Chondrocyte (in vitro differentiated cells): ENCODE results near the gene CCNB2. TPM values are rescaled to one million over a fixed set of nuclear protein-coding genes. Genes with fewer than 3 reads are reported as not detected.

ENCODE experiments used
- DNase-seq: peaks from one replicate; pipeline ENCODE4 v3.0.0; 2021; ENCODE audit warnings: mixed read lengths, low spot score
- H3K27ac Mint-ChIP-seq: one replicate; pipeline ENCODE4 v1.8.0; 2021; ENCODE audit warnings: mild to moderate bottlenecking, moderate library complexity, mixed read lengths; ENCODE audit not compliant: unreplicated experiment
- H3K27me3 Mint-ChIP-seq: 2 replicates; pipeline ENCODE4 v1.8.0; 2021; ENCODE audit warnings: low read depth, mixed read lengths
- H3K36me3 Mint-ChIP-seq: 2 replicates; pipeline ENCODE4 v1.8.0; 2021; ENCODE audit warnings: low read depth, mixed read lengths
- H3K4me1 Mint-ChIP-seq: 2 replicates; pipeline ENCODE4 v1.8.0; 2021; ENCODE audit warnings: low read depth, mild to moderate bottlenecking, mixed read lengths
- H3K4me3 Mint-ChIP-seq: one replicate; pipeline ENCODE4 v1.8.0; 2021; ENCODE audit warnings: mild to moderate bottlenecking, moderate library complexity, mixed read lengths; ENCODE audit not compliant: unreplicated experiment
- H3K9me3 Mint-ChIP-seq: 2 replicates; pipeline ENCODE4 v1.8.0; 2021; ENCODE audit warnings: low read depth, mixed read lengths
- CTCF ChIP-seq: fragments of 200-600 bp; sonication (generic); IDR thresholded peaks from 2 replicates; pipeline ENCODE4 v1.5.0; 2021; ENCODE audit warnings: antibody characterized with exemption, mild to moderate bottlenecking, moderate library complexity
- total RNA-seq: library from RNA; stranded (reverse); gene quantifications from 3 replicates; pipeline ENCODE4 v1.2.1, GENCODE V29; 2021

The CCNB2 gene
- total RNA-seq, 1 donor from 2014 or later = 9.7 TPM

DNA sequence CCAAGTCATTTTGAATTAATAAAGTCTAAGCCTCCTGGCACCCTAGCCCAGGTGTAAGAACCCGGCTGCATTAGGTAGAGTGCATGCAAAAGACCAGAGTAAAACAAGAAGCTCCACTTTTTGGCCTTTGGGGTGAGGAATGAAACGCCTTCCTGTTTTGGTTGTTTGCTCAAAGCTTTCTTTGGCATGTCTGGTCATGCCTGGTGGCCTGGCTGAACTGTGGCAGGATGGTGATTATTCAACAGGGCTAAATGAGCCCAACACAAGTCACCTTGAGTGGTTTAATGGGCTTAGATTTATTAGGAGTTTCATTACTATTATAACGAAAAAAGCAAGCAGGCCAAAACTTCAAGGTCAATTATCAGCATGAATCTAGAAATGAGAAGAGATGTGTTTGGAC, 60.8 kb downstream of the CCNB2 start:
- DNase-seq = no peak
- Mint-ChIP-seq H3K27ac (no peak overlapping the region), H3K36me3 (peaks cover 22% of the 10 kb centered on the region)

GRCh38 chr15:59166166-59166565, 61.2 kb downstream of the CCNB2 start:
- TF ChIP-seq CTCF = no peak
- no peak overlapping the region for H3K4me3 Mint-ChIP-seq
- peaks cover 46% of the 10 kb centered on the region for H3K4me1 Mint-ChIP-seq
- no peaks in the 10 kb centered on the region for H3K9me3 Mint-ChIP-seq
- peaks cover 18% of the 10 kb centered on the region for H3K36me3 Mint-ChIP-seq
- no peak for DNase-seq
- no peak overlapping the region for H3K27ac Mint-ChIP-seq
- H3K27me3 Mint-ChIP-seq = no peaks in the 10 kb centered on the region

More for the DNA sequence above, 60.8 kb downstream of the CCNB2 start:
- peaks cover 42% of the 10 kb centered on the region for H3K4me1 Mint-ChIP-seq
- no peak overlapping the region for H3K4me3 Mint-ChIP-seq
- no peak for TF ChIP-seq CTCF
- H3K9me3 Mint-ChIP-seq = no peaks in the 10 kb centered on the region
- no peaks in the 10 kb centered on the region for H3K27me3 Mint-ChIP-seq

- no peaks in the 10 kb centered on the region for H3K27me3 Mint-ChIP-seq
- no peak overlapping the region for H3K4me3 Mint-ChIP-seq
- peaks cover 46% of the 10 kb centered on the region for H3K4me1 Mint-ChIP-seq
- H3K9me3 Mint-ChIP-seq = no peaks in the 10 kb centered on the region
- peaks cover 18% of the 10 kb centered on the region for H3K36me3 Mint-ChIP-seq
- H3K27ac Mint-ChIP-seq = no peak overlapping the region
- no peak for TF ChIP-seq CTCF
- DNase-seq = no peak
Measured at GRCh38 chr15:59166601-59167265, 61.8 kb downstream of the CCNB2 start.

DNA sequence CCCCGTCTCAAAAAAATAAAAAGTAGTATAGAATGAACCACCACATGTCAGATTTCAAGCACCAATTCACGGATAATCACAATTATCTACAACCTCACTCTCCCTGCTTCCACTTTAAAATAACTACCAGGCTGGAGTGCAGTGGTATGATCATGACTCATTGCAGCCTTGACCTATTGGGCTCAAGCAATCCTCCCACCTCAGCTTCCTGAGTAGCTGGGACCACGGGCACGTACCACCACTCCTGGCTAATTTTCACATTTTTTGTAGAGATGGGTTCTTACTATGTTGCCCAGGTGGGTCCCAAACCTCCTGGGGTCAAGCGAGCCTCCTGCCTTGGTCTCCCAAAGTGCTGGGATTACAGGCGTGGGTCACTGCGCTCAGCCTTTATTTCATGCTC, 63.6 kb downstream of the CCNB2 start:
- no peaks in the 10 kb centered on the region for H3K9me3 Mint-ChIP-seq
- H3K27ac Mint-ChIP-seq = peak overlapping the region; percentile 96
- no peak for TF ChIP-seq CTCF
- H3K27me3 Mint-ChIP-seq = no peaks in the 10 kb centered on the region
- no peak for DNase-seq
- H3K4me1 Mint-ChIP-seq = peaks cover 46% of the 10 kb centered on the region
- H3K36me3 Mint-ChIP-seq = peaks cover 20% of the 10 kb centered on the region
- no peak overlapping the region for H3K4me3 Mint-ChIP-seq

DNA sequence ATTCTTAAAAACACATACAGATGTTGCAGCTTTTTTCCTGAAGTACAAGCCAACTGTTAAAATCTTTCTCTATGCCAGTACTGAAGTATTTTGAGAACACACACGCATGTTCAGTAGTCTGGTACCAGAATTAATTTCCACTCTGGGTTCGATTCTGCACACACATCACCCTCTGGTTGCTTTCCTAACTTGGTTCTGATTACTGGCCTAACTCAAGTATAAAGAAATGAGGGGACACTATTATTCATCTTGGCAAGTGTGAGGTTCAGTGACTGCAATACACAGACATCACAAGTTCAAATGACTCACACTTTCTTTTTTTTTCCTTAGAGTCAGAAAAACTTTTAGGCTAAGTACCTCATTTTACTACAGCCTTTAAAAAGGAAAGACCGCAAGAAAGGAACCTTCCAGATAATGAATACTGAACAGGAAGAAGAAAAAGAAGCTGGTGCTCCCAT, 64.3 kb downstream of the CCNB2 start:
- Mint-ChIP-seq H3K4me3 (no peak overlapping the region), H3K27me3 (no peaks in the 10 kb centered on the region), H3K9me3 (peaks cover 2% of the 10 kb centered on the region), H3K4me1 (peaks cover 46% of the 10 kb centered on the region), H3K36me3 (peaks cover 22% of the 10 kb centered on the region), H3K27ac (peak overlapping the region; percentile 96)
- no peak for DNase-seq
- no peak for TF ChIP-seq CTCF
